AG09309 (cell line): ENCODE results near the gene MAN1A2.

ENCODE experiments used
- DNase-seq: peaks from one replicate; pipeline ENCODE4 v3.0.0-alpha.2; 2010; ENCODE audit warnings: low read depth
- H3K4me3 ChIP-seq: 2 replicates; pipeline ENCODE4 v1.5.1; 2011; ENCODE audit warnings: mild to moderate bottlenecking, low read depth, low read length, moderate library complexity; ENCODE audit not compliant: control insufficient read depth
- CTCF ChIP-seq: IDR thresholded peaks from 2 replicates; pipeline ENCODE4 v1.5.1; 2011; ENCODE audit warnings: mild to moderate bottlenecking, low read depth, low read length, inconsistent platforms; ENCODE audit not compliant: insufficient read depth, control insufficient read depth; ENCODE audit errors: missing control alignments

Gene MAN1A2

GRCh38 chr1:117561071-117561470 is 193.8 kb downstream of the MAN1A2 start:
- H3K4me3 ChIP-seq: no peak overlapping the region
- no peak for DNase-seq
- TF ChIP-seq CTCF: no peak

GRCh38 chr1:117561551-117561950 is 194.3 kb downstream of the MAN1A2 start:
- TF ChIP-seq CTCF: no peak
- no peak overlapping the region for H3K4me3 ChIP-seq
- no peak for DNase-seq

- no peak for TF ChIP-seq CTCF
- no peak overlapping the region for H3K4me3 ChIP-seq
- no peak for DNase-seq
Observed at GRCh38 chr1:117562581-117563491, 195.6 kb downstream of the MAN1A2 start.

GRCh38 chr1:117563492-117563875 is 196.2 kb downstream of the MAN1A2 start:
- DNase-seq: no peak
- no peak overlapping the region for H3K4me3 ChIP-seq
- TF ChIP-seq CTCF: no peak

- no peak overlapping the region for H3K4me3 ChIP-seq
- no peak for DNase-seq
- no peak for TF ChIP-seq CTCF
Observed at GRCh38 chr1:117564227-117565075, 197.2 kb downstream of the MAN1A2 start.

GRCh38 chr1:117565076-117565556 is 197.9 kb downstream of the MAN1A2 start:
- TF ChIP-seq CTCF: no peak
- no peak for DNase-seq
- no peak overlapping the region for H3K4me3 ChIP-seq
